A204.1 (cell line): ENCODE data around the gene ADSS1.

Source experiments
- FAIRE-seq: peaks from 2 replicates; lab custom pipeline; 2012; peaks lifted over from hg19 to GRCh38; lab: Jason Lieb, UNC

Gene ADSS1

DNA sequence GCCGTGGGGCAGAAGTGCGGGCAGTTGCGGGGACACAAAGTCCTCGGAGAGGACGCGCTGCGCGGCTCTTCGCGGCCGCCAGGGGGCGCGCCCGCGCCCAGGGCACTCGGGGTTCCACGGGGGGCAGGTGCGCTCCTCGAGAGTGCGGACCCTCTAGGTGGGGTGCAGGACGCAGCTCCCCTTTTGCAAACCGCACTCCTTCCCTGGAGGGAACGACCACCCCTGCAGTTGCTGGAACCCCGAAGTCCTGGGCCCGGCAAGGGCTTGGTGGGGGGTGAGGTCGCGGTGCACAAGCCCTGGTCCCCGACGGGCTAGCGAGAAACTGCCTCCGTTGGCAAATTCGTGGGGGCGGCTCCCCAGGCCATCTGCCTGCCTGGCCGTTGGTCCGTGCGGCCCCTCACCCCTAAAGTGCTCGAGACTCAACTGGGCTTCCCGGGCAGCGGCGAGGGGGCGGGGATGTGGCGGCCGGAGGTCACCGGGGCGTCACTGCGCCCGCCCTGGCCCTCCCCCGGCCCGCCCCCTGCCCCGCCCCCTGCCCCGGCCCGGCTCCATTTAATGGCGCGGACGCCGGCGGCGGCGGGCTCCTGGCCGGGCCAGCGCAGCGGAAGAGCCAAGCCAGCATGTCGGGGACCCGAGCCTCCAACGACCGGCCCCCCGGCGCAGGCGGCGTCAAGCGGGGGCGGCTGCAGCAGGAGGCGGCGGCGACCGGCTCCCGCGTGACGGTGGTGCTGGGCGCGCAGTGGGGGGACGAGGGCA, at the start of gene ADSS1:
Gene ADSS1, plus strand, starts transcription at position 579 of the 756 bp plus-strand sequence. Its CDS starts 42 bp downstream, at position 621.
- FAIRE-seq, result no peak

DNA sequence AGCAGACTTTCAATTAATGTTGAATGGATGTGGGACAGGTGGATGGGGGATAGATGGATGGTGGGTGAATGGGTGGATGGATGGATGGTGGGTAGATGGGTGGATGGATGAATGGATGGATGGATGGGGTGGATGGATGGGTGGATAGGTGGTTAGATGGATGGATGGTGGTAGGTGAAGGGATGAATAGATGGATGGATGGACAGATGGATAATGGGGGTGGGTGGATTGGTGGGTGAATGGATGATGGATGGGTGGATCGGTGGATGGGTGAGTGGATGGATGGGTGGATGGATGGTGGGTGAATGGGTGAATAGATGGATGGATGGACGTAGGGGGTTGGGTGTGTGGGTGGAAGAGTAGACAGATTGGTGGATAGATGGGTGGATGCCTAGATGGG, 48.6 kb upstream of the ADSS1 start:
- FAIRE-seq, result no peak

DNA sequence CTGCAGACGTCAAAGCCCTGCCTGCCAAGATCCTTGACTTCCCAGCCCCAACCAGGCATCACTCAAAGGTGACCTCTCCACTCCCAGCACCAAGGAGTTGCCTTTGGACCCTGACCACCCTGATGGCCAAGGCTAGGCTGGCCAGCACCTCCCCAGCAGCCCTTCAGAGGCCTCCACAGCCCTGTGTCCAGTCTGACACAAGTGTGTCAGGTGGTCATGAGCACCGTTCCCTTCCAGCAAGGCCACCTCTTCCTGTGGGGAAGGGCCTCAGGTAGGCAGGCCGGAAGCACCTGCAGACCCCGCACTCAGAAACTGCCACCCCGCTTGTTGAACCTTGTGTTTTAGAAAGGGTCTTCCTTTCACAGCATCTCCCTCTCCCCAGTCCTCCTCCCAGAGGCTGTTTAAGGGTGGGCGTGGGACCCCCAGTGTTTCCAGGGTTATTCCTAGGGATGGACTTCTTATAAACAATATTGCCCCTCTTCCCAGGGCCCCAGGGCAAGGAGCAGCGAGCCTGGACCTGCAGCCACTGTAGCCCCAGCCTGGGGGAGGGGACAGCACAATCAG, 47.8 kb upstream of the ADSS1 start:
- FAIRE-seq, result no peak

DNA sequence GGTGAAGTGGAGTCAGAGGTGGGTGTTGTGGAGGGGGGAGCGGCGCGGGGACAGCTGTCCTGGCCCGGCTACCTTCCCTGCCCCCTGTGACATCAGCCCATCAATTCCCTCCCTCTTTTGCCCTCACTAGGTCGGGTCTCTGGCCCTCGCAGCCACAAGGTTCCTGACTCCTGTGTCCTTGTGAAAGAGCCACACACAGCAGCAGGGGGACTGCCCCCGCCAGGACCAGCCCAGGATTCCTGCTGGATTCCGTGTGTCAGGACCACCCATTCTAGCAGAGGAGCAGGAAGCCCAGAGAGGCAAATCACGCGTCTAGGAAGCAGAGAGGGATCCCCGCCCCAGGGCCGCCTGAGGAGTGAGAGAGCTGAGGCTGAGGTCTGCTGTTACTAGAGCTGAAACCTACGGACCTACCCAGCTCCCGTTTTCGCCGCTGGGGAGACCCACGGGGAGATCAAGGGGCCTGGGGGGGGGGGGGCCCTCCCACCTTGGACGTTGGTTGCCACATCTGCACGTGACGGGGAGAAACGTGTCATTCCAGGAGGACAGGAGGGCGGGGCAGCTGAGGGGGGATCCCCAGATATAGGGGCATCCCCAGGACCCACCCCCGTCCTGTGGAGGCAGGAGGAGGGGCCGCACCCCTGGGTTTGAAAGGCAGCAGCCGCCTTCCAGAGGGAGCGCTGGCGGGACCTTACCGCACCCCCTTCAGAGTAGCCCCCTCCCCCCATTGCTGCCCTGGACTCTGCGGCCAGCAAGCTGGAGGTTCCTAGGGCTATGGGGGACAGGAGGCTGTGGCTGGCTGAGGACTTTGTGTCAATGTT, 47.1 kb upstream of the ADSS1 start:
- no peak for FAIRE-seq

DNA sequence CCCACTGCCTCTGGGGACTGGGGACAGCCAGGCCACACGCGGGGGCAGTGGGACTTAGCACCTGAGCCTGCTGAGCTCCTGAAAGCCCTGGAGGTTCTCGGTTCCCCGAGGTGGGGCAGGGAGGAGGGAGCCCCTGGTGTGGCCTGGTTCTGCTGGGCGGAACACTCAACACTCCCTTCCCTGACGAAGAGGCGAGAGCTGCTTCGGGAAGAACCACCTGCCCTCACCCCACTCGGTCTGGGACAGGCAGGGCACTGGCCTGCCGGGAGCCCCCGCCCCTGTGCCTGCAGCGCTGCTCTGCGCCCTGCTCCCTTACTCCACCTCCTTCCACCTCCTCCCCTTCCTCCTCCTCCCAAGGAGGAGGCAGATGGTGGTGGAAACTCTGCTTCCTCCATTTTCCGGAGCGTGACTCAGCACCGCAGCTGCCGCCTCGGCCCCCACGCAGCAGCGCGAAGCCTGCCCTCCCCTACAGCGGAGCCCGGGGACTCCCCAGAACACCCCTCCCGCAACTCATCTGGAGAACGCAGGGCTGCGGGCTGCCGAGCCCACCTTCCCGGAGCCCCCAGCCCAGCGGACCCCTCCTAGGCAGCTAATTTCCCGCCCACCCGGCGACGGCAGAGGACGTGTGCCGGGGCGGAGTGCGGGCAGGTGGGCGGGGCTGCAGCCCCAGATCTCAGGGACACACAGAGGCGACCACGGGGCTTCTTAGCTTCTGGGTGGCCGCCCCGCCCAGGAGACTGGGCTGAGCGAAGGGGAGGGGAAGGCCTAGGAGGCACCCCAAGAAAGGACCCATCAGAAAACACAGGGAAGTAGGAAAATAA, 46.3 kb upstream of the ADSS1 start:
- peak; percentile 88 for FAIRE-seq

DNA sequence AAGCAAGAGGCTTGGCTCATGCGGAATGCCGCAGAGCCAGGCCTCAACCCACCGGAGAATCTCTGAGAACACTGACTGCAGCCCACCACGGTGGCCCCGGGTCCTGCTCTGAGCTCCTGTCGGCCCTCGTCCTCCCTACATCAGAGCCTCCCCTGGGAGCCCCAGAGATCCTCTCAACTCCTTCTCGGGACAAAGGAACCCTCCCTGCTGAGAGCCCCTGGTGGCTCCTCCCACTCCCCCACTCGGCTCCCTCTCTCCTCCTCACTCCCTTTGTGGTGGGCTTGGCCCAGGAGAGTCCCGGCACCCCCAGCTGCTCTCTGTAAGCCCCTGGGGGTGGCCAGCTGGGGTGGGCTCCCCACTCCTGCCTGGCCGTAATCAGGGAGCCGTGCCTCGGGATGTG, 45.7 kb upstream of the ADSS1 start:
- no peak for FAIRE-seq

DNA sequence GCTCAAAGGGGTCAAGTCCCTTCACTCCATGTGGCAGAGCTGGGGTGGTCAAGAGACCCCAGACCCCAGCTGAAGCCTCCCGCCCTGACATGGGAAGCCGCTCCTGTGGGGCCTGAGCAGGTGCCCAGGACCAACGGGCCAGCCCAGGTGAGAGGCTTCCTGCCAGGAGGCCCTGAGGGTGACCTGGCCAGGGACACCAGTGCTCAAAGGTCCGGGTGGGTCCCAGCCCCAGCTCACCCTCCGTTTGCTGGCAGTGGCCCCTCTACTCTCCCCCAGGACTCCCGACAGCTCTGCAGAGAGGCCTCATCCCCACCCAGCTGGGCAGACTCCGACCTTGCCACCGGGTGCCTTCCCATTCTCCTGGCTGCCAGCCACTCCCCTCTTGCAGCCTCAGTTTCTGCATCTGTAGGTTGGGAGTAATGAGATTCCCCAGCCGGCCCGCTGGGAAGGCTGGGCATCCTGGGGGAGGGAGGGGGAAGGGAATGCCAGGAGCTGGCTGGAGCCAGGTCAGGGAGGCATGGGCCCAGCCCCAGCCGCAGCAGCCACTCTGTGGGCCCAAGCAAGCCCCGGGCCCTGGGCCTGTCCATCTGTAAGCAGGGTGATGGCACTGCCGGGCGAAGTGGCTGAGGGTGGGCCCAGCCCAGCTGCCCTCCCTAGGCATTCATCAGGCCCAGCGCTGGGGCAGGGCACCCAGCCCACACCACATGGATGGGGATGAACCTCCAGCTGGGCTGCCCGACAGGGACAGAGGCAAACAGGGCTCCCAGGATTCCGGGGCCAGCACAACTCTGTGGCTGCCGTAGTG, 44.9 kb upstream of the ADSS1 start:
- no peak for FAIRE-seq

DNA sequence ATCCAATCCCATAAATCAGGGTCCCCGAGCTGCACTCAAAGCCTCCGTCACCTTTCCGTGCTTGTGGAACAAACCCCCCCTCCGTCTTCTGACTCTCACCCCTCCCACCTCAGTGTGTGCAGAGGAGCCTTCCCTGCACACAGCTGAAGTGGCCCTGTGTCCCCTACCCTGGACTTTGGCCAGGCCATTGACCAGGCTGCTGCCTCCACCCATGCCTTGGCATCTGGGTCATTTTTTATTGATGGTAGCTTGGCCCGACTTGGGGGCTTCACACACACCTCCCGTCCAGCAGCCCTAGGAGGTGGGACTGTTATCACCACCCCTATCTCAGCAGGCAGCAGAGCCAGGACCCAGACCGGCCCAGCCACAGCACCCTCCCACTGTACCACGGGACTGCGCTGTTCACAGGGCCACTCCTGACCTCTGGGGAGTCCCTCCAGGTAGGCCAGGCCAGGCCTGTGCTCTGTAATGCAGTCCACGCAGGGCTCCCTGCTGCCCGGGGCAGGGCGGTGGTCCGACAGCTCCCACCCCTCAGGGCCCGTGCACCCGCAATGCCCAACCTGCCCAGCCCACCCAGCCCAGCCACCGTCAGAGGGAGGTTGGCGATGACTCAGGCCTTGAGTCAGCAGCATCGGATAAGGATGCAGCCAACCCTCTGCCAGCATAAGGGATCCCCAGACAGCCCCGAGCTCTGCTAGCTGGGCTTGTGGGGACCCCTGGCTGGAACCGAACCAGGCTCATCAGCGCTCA, 43.8 kb upstream of the ADSS1 start:
- no peak for FAIRE-seq

DNA sequence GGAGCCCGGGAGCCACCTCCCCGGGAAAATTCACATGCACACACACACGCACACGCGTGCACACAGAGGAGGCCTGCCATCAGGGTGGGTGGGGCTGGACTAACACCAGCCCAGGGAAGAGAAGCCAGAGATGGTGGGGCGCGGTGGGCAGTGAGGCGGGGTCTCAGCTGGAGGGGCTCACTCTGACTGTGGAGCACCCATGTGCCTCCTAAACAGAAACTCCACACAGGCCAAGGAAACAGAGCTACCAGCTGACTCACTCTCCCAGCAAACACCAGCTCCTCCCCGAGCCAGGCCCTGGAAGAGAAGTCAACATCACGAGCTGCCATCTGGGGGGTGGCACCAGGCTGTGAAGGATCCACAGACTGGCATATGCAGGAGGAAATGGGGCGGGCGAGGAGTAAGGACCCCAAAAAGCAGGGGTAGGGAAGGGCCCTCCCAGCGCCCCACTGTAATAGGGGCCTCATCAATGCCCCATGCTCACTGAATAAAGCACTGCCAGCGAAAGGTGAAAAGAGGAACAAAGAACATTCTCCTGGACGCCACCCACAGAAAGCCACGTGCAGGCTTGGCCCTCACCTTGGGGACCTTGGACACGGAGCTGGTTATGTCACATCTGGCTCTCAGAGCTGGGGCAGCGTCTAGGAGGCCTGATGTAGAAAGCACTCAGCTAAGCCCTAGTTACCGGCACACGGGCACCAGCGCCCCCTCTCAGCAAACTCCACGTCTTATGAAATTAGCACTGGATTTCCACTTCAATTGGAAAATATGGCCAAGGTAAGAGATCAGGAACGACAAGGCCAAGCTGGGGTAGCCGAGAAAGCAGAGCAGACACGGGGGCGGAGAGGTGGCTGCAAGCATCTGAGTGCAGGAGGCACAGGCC, 43.0 kb upstream of the ADSS1 start:
- peak; percentile 71 for FAIRE-seq

DNA sequence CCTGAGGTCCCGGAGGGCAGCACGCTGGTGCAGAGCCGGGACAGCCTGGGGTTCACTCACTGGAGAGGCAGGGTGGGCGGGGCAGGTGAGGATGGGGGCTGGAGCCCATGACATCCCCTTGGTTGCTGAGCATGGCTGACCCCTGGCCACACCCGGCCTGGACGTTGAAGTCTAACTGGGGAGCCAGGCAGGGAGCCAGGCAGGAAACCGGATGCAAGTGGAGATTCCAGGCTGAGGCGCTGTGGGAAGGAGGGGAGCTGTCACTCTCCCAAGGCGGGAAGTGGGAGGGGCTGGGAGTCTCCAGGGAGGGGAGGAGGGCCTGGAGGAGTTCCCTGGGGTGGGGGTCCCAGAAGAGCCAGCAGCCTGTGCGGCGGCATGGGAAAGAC, 42.3 kb upstream of the ADSS1 start:
- no peak for FAIRE-seq

DNA sequence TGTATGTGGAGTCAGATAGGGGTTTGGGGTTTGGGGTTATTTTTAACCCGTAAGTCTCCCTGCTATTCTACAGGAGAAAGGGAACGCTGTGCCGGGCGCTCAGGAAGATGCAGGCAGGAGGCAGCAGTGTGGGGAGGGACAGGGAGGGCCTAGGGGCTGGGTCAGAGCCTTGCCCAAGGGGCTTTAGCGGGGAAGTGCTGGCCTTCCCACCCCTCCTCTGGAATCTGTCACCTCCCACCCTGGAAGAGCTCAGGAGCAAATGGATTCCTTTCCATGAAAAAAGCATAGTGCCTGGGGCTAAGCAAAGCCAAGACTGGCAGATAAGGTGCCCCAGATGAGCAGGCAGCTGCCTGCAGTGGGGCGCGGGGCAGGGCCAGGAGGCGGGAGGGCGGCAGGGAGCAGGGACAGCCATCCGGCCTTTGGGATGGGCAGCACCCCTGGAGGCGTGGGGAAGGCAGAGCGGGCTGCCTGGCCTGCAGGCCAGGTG, 41.9 kb upstream of the ADSS1 start:
- FAIRE-seq, result no peak

DNA sequence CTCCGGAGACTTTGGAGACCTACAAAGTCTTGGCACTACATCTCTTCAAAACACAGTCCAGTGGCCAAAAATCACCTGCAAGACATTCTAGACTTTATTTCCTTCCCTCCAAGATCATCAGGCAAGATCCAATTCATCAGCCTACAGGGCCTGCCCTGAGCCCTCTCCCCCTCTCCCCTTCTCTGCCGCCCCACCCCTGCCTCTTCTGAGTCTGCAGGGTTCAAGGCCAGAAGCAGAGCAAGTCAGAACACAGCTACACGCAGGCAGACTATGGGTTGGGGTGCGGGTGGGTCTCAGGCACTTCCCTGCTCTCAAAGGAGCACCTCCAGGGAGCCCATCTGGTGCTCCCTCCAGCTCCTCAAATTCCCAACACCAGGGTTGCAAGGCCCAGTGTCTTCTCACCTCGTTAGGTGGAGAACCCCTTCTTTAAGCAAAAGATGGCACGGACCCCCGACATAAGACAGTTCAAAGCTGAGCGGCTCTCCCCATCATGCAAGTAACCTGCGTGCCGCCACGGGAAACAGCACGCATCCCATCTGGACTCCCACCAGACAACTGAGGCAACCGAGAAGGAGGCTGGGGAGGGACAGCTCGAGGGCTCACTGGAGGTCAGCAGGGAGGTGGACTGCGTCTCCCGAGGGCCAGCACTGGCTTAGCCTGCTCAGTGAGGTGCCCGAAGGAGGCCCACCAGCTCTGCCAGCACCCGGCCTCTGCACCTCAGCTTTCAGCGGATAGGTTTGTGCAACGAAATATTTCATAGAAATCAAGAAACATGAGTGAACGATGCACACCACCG, 40.2 kb upstream of the ADSS1 start:
- FAIRE-seq, result no peak

DNA sequence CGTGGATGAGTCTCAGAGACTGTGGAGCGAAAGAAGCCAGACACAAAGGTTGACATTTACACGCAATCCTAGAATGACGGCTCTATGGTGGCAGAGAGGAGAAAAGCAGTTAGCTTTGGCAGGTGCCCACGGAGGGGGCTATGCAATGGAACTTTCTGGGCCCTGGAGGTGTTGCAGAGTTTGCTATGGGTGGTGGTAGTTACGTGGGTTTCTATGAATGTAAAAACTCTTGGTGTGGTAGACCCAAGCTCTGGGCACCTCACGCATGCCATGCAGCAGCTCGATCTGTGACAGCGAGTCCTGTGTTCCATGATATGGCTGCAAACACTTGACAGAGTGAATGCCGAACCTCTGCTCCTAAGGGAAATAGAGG, 39.6 kb upstream of the ADSS1 start:
- FAIRE-seq, result no peak

DNA sequence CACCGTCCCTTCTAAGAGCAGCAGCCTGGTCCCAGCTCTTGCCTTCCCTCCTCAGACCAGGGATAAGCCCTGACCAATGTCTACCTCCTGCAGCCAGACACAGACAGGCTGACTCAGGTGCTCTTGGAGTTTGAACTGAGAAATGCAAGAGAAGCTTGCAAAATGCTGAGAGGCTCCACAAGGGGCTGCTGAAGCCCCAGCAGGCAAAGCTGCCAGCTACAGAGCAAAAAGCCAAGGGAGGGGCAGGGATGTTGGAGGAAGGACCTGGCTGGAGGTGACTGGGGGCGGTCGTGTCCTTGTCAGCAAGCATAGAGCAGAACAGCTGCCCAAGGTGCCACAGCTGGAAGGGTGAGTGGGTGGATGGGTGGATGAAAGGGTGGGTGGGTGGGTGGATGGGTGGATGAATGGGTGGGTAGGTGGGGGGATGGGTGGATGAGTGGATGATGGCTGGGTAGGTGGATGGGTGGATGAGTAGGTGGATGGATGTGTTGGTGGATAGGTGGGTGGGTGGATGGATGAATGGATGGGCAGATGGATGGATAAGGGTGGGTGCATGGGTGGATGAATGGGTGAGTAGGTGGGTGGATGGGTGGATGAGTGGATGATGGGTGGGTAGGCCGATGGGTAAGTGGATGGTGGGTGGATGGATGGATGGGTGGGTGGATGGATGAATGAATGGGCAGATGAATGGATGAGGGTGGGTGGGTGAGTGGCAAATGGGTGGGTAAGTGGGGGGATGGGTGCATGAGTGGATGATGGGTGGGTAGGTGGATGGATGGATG, 38.6 kb upstream of the ADSS1 start:
- no peak for FAIRE-seq

DNA sequence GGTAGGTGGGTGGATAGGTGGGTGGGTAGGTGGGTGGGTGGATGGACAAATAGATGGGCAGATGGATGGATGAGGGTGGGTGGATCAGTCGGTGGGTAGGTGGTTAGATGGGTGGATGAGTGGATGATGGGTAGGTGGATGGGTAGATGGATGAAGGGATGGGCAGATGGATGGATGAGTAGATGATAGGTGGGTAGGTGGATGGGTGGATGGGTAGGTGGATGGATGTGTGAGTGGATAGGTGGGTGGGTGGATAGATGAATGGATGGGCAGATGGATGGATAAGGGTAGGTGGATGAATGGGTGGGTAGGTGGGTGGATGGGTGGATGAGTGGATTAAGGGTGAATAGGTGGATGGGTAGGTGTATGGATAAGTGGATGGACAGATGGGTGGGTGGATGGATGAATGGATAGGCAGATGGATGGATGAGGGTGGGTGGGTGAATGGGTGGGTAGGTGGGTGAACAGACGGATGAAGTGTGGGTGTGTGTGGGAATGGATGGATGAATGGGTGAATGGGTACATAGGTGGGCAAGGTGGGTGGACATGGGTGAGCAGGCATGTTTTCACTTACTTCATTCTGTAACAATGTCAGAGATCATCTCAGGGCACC, 37.9 kb upstream of the ADSS1 start:
- FAIRE-seq, result no peak

DNA sequence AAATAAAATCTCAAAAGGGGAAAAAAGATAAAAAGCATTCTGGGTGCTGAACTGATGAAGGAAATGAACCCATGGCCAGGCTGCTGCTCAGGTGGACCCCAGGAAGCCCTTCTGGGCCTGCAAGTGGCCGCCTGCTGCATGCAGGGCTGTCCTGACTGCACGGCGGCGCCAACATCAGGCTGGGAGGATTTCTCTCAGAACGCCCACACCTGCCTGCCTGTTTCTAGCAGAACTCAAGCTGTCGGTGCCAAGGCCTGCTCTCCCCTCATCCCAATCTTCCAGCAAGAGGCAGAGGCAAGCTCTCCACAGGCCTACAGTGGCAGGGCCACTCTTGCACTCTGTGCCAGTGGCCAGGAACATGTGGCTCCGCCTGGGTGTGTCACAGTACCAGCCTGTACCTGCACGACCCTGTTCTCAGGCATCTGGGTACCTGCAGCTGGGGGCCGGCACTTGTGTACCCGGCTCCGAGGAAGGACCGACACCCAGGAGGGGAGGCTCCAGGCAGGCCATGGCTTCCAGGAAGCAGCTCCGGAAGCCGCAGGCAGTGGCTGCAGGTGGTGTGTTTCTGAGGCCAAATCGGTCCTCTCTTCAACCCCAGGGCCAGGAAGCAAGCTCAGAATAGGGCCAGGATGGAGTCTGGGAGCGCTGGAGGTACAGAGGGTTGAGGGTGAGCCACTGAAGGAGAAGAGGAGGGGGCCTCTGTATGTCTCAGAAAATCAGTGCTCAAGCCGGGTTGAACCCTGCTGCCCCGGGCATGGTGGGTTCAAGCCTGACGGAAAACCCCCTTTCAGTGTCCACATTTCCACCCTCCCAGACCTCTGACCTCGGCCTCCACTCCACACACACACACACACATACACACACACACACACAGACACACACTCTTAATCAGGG, 37.2 kb upstream of the ADSS1 start:
- FAIRE-seq, result no peak
